ENCODE results near the gene KLK11.

DNA sequence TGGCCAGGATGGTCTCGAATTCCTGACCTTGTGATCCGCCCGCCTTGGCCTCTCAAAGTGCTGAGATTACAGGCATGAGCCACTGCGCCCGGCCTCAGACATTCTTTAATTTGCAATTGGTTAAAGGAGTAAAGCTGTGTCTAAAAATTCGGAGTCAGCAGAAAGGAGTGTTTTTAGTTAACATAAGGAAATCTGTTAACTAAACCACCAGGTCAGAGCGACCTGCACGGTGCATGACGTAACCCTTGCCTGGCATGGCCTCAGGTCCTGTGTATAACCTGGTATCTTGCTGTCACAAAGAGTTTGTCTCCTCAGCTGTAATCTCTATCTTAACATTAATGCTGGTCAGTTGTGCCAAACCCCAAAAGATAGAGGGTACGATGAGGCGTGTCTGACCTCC lies 17.9 kb upstream of the KLK11 start:
- TF ChIP-seq CTCF (conservative IDR thresholded peaks at IDR 0.05; ENCODE audit: low read length) (no peak), EZH2phosphoT487 (IDR thresholded peaks at IDR 0.05; ENCODE audit: borderline replicate concordance) (no peak)

All from Loucy (cell line).